Measurements from ENCODE around the gene ITGB1BP1. TPM values are rescaled to one million over a fixed set of nuclear protein-coding genes. Genes with fewer than 3 reads are reported as not detected.

Gene ITGB1BP1
- total and polyA plus RNA-seq, 2 of the 13 experiments (the other 11 are each of a cell fraction or from before 2014, with no cell fraction given), result 106 to 108 TPM

GRCh38 chr2:9384521-9384920 lies 38.8 kb downstream of the ITGB1BP1 start:
- BruUV-seq (replicated peaks), result no TSS peak
- ChIA-PET POLR2A (interaction anchor here (1.9 kb wide), 1 partner anchor 150 kb away, joined by 4 read pairs; no protein-coding TSS in a partner anchor), CTCF (ENCODE audit: low intra/inter-chr PET ratio, low total read pairs) (no interaction called here)
- H3K4me3 ChIP-seq (replicated peaks in 1 of 3; ENCODE audit: insufficient read depth in 1 of 3, low read depth in 2 of 3, low read length in 3 of 3), result no peak overlapping the region
- 97% methylated on average over 4 of the region's 4 CpGs for WGBS (ENCODE audit: low lambda C conversion rate)
- TF ChIP-seq ZNF326 (CRISPR knock-in tag; IDR thresholded peaks at IDR 0.05; ENCODE audit: borderline replicate concordance), result no peak
- no peak for TF ChIP-seq SPEN (CRISPR knock-in tag; IDR thresholded peaks at IDR 0.05; ENCODE audit: low read depth)
- DNase-seq (ENCODE audit: low spot score) (no peak), FAIRE-seq (no peak), ATAC-seq (no peak)
- peaks cover 0 to 21% of the 10 kb centered on the region in 2 experiments; a peak in 3 of 5 replicates for H3K36me3 ChIP-seq (replicated peaks in 1 of 2; ENCODE audit: control insufficient read depth in 1 of 2, insufficient read depth in 2 of 2, low read length in 2 of 2)
- no peaks in the 10 kb centered on the region for H4K20me1 ChIP-seq (ENCODE audit: insufficient read depth, low read length)
- no peaks in the 10 kb centered on the region for H3K79me2 ChIP-seq (ENCODE audit: insufficient read depth, low read length)
- no peaks in the 10 kb centered on the region for H3K27me3 ChIP-seq (ENCODE audit: control insufficient read depth in 1 of 2, insufficient read depth in 2 of 2, low read length in 2 of 2)
- no peak overlapping the region for H3K27ac ChIP-seq (ENCODE audit: extremely low read length, insufficient read depth, low read length)
- no peak overlapping the region for H2AFZ ChIP-seq (ENCODE audit: low read length)
- intact Hi-C loops (cut with micrococcal nuclease; ENCODE audit: unreplicated experiment), result no loop called here
- H3K4me1 ChIP-seq (ENCODE audit: insufficient read depth, low read length), result peaks cover 71% of the 10 kb centered on the region
- H3K9ac ChIP-seq (ENCODE audit: insufficient read depth, low read depth, low read length), result no peak overlapping the region
- no peak overlapping the region for H3K4me2 ChIP-seq (ENCODE audit: low read depth, low read length)
- H3K9me3 ChIP-seq (ENCODE audit: low read length), result no peaks in the 10 kb centered on the region
- in situ Hi-C loops (cut with HindIII; ENCODE audit: extremely low pct_ligation_motif_present, low pct_unique_long_range_greater_than_20kb), result no loop called here

- Histone ChIP-seq H3K9ac (ENCODE audit: insufficient read depth, low read depth, low read length) (no peak overlapping the region), H2AFZ (ENCODE audit: low read length) (no peak overlapping the region), H3K27ac (ENCODE audit: extremely low read length, insufficient read depth, low read length) (no peak overlapping the region), H3K79me2 (ENCODE audit: insufficient read depth, low read length) (no peaks in the 10 kb centered on the region), H3K4me2 (ENCODE audit: low read depth, low read length) (no peak overlapping the region), H3K9me3 (ENCODE audit: low read length) (no peaks in the 10 kb centered on the region), H3K36me3 (replicated peaks in 1 of 2; ENCODE audit: control insufficient read depth in 1 of 2, insufficient read depth in 2 of 2, low read length in 2 of 2) (peaks cover 5 to 12% of the 10 kb centered on the region in 2 experiments; a peak in 4 of 5 replicates), H3K4me1 (ENCODE audit: insufficient read depth, low read length) (peaks cover 65% of the 10 kb centered on the region), H3K4me3 (replicated peaks in 1 of 3; ENCODE audit: insufficient read depth in 1 of 3, low read depth in 2 of 3, low read length in 3 of 3) (no peak overlapping the region), H3K27me3 (ENCODE audit: control insufficient read depth in 1 of 2, insufficient read depth in 2 of 2, low read length in 2 of 2) (no peaks in the 10 kb centered on the region), H4K20me1 (ENCODE audit: insufficient read depth, low read length) (no peaks in the 10 kb centered on the region)
- ATAC-seq, result no peak
- WGBS (ENCODE audit: low lambda C conversion rate), result 96% methylated on average over 6 of the region's 6 CpGs
- DNase-seq (ENCODE audit: low spot score), result no peak
- POLR2A ChIA-PET, result interaction anchor here (0.6 to 3.0 kb wide), 3 partner anchors 11 to 47 kb away, joined by 3 to 18 read pairs (median 16); partner anchors contain the start of genes CPSF3 and ITGB1BP1
- FAIRE-seq, result no peak
- BruUV-seq (replicated peaks), result no TSS peak
- CTCF ChIA-PET (ENCODE audit: low intra/inter-chr PET ratio, low total read pairs), result no interaction called here
- intact Hi-C loops (cut with micrococcal nuclease; ENCODE audit: unreplicated experiment), result no loop called here
- in situ Hi-C loops (cut with HindIII; ENCODE audit: extremely low pct_ligation_motif_present, low pct_unique_long_range_greater_than_20kb), result no loop called here
- TF ChIP-seq FOXA1 (IDR thresholded peaks at IDR 0.05) (no peak), FOXA1 (CRISPR knock-in tag; IDR thresholded peaks at IDR 0.05) (no peak), ZNF547 (CRISPR knock-in tag; IDR thresholded peaks at IDR 0.05) (no peak), ATF6 (CRISPR knock-in tag; conservative IDR thresholded peaks at IDR 0.05) (no peak), SOX13 (IDR thresholded peaks at IDR 0.05) (no peak), SOX13 (CRISPR knock-in tag; conservative IDR thresholded peaks at IDR 0.05 in 1 of 2, IDR thresholded peaks at IDR 0.05 in 1 of 2) (no peak), ATF2 (CRISPR knock-in tag; IDR thresholded peaks at IDR 0.05) (no peak), CBFB (CRISPR knock-in tag; IDR thresholded peaks at IDR 0.05) (no peak), NFE2 (CRISPR knock-in tag; IDR thresholded peaks at IDR 0.05) (no peak), RXRB (CRISPR knock-in tag; IDR thresholded peaks at IDR 0.05; ENCODE audit: borderline replicate concordance) (no peak), ZNF362 (CRISPR knock-in tag; IDR thresholded peaks at IDR 0.05; ENCODE audit: borderline replicate concordance) (no peak), ISL2 (CRISPR knock-in tag; IDR thresholded peaks at IDR 0.05) (no peak)
Measured at GRCh38 chr2:9382604-9383235, 40.6 kb downstream of the ITGB1BP1 start.

Measured in HepG2 (cell line).